ENCODE results near the gene NELL1.
A peak's percentile ranks its signal among the peaks of the same experiment; 100 is the strongest.

The NELL1 gene

GRCh38 chr11:21411104-21411503, 741.7 kb downstream of the NELL1 start:
- no peak overlapping the region for H2BK15ac ChIP-seq (replicated peaks; ENCODE audit: low read depth)
- no peak overlapping the region for H2BK120ac ChIP-seq (ENCODE audit: low read depth, low read length)
- no peaks in the 10 kb centered on the region for H3K36me3 ChIP-seq (ENCODE audit: control insufficient read depth, insufficient read depth, low read length)
- no peak overlapping the region for H2BK5ac ChIP-seq (ENCODE audit: low read length)
- WGBS (ENCODE audit: extremely low coverage, insufficient coverage, low lambda C conversion rate), result no CpG with 5 or more reads among the region's 1 CpG
- H3K23ac ChIP-seq (ENCODE audit: low read length), result no peak overlapping the region
- no peak overlapping the region for H3K56ac ChIP-seq (ENCODE audit: low read length)
- H3K79me1 ChIP-seq (ENCODE audit: low read length), result no peaks in the 10 kb centered on the region
- no peak overlapping the region for H4K8ac ChIP-seq (ENCODE audit: low read depth, low read length)
- no peak overlapping the region for H3K18ac ChIP-seq (ENCODE audit: low read length)
- H3K27me3 ChIP-seq (ENCODE audit: insufficient read depth, low read length, poor library complexity), result no peaks in the 10 kb centered on the region
- H3K9ac ChIP-seq (ENCODE audit: low read length), result no peak overlapping the region
- no peak overlapping the region for H3K4me2 ChIP-seq (ENCODE audit: low read length)
- no peak overlapping the region for H2AK5ac ChIP-seq (ENCODE audit: low read length)
- H3K4me1 ChIP-seq (ENCODE audit: control insufficient read depth, low read depth, low read length), result no peaks in the 10 kb centered on the region
- H3K4ac ChIP-seq (ENCODE audit: low read depth, low read length), result no peak overlapping the region
- H3K27ac ChIP-seq (ENCODE audit: low read depth, low read length), result no peak overlapping the region
- no peaks in the 10 kb centered on the region for H3K79me2 ChIP-seq (ENCODE audit: control insufficient read depth, insufficient read depth, low read length)
- no peak overlapping the region for H3K4me3 ChIP-seq (ENCODE audit: low read length)
- no peak overlapping the region for H4K5ac ChIP-seq (ENCODE audit: low read length)
- no peak for DNase-seq

GRCh38 chr11:21411597-21411996, 742.2 kb downstream of the NELL1 start:
- Histone ChIP-seq H2BK5ac (ENCODE audit: low read length) (no peak overlapping the region), H4K5ac (ENCODE audit: low read length) (no peak overlapping the region), H3K9ac (ENCODE audit: low read length) (no peak overlapping the region), H3K4me3 (ENCODE audit: low read length) (no peak overlapping the region), H3K36me3 (ENCODE audit: control insufficient read depth, insufficient read depth, low read length) (no peaks in the 10 kb centered on the region), H3K23ac (ENCODE audit: low read length) (no peak overlapping the region), H4K8ac (ENCODE audit: low read depth, low read length) (no peak overlapping the region), H3K79me1 (ENCODE audit: low read length) (no peaks in the 10 kb centered on the region), H3K4me2 (ENCODE audit: low read length) (no peak overlapping the region), H3K79me2 (ENCODE audit: control insufficient read depth, insufficient read depth, low read length) (no peaks in the 10 kb centered on the region), H3K27me3 (ENCODE audit: insufficient read depth, low read length, poor library complexity) (no peaks in the 10 kb centered on the region), H3K27ac (ENCODE audit: low read depth, low read length) (no peak overlapping the region), H2BK120ac (ENCODE audit: low read depth, low read length) (no peak overlapping the region), H2AK5ac (ENCODE audit: low read length) (no peak overlapping the region), H3K18ac (ENCODE audit: low read length) (no peak overlapping the region), H3K4ac (ENCODE audit: low read depth, low read length) (no peak overlapping the region), H2BK15ac (replicated peaks; ENCODE audit: low read depth) (no peak overlapping the region), H3K56ac (ENCODE audit: low read length) (no peak overlapping the region), H3K4me1 (ENCODE audit: control insufficient read depth, low read depth, low read length) (no peaks in the 10 kb centered on the region)
- no CpG with 5 or more reads among the region's 1 CpG for WGBS (ENCODE audit: extremely low coverage, insufficient coverage, low lambda C conversion rate)
- DNase-seq, result no peak

- Histone ChIP-seq H2AK5ac (ENCODE audit: low read length) (no peak overlapping the region), H4K5ac (ENCODE audit: low read length) (no peak overlapping the region), H3K4me1 (ENCODE audit: control insufficient read depth, low read depth, low read length) (no peaks in the 10 kb centered on the region), H3K56ac (ENCODE audit: low read length) (no peak overlapping the region), H3K79me1 (ENCODE audit: low read length) (no peaks in the 10 kb centered on the region), H3K4ac (ENCODE audit: low read depth, low read length) (no peak overlapping the region), H3K4me3 (ENCODE audit: low read length) (no peak overlapping the region), H3K18ac (ENCODE audit: low read length) (no peak overlapping the region), H3K27me3 (ENCODE audit: insufficient read depth, low read length, poor library complexity) (no peaks in the 10 kb centered on the region), H2BK15ac (replicated peaks; ENCODE audit: low read depth) (no peak overlapping the region), H3K27ac (ENCODE audit: low read depth, low read length) (no peak overlapping the region), H3K36me3 (ENCODE audit: control insufficient read depth, insufficient read depth, low read length) (no peaks in the 10 kb centered on the region), H3K9ac (ENCODE audit: low read length) (no peak overlapping the region), H4K8ac (ENCODE audit: low read depth, low read length) (no peak overlapping the region), H2BK5ac (ENCODE audit: low read length) (no peak overlapping the region), H3K23ac (ENCODE audit: low read length) (no peak overlapping the region), H3K4me2 (ENCODE audit: low read length) (no peak overlapping the region), H3K79me2 (ENCODE audit: control insufficient read depth, insufficient read depth, low read length) (no peaks in the 10 kb centered on the region), H2BK120ac (ENCODE audit: low read depth, low read length) (no peak overlapping the region)
- no peak for DNase-seq
- no CpG with 5 or more reads among the region's 5 CpGs for WGBS (ENCODE audit: extremely low coverage, insufficient coverage, low lambda C conversion rate)
These were observed 743.4 kb downstream of the NELL1 start for GRCh38 chr11:21412652-21413383.

GRCh38 chr11:21414953-21415352, 745.6 kb downstream of the NELL1 start:
- no peaks in the 10 kb centered on the region for H3K79me2 ChIP-seq (ENCODE audit: control insufficient read depth, insufficient read depth, low read length)
- DNase-seq, result no peak

GRCh38 chr11:21415606-21416005, 746.2 kb downstream of the NELL1 start:
- Histone ChIP-seq H2BK5ac (ENCODE audit: low read length) (no peak overlapping the region), H2BK120ac (ENCODE audit: low read depth, low read length) (no peak overlapping the region), H4K5ac (ENCODE audit: low read length) (no peak overlapping the region), H3K18ac (ENCODE audit: low read length) (peak overlapping the region; percentile 39), H3K56ac (ENCODE audit: low read length) (no peak overlapping the region), H3K4me1 (ENCODE audit: control insufficient read depth, low read depth, low read length) (no peaks in the 10 kb centered on the region), H3K27ac (ENCODE audit: low read depth, low read length) (no peak overlapping the region), H2AK5ac (ENCODE audit: low read length) (no peak overlapping the region), H3K4me2 (ENCODE audit: low read length) (no peak overlapping the region), H3K4me3 (ENCODE audit: low read length) (no peak overlapping the region), H3K9ac (ENCODE audit: low read length) (no peak overlapping the region), H3K36me3 (ENCODE audit: control insufficient read depth, insufficient read depth, low read length) (no peaks in the 10 kb centered on the region), H3K27me3 (ENCODE audit: insufficient read depth, low read length, poor library complexity) (no peaks in the 10 kb centered on the region), H3K23ac (ENCODE audit: low read length) (no peak overlapping the region), H3K79me2 (ENCODE audit: control insufficient read depth, insufficient read depth, low read length) (no peaks in the 10 kb centered on the region), H3K4ac (ENCODE audit: low read depth, low read length) (no peak overlapping the region), H4K8ac (ENCODE audit: low read depth, low read length) (no peak overlapping the region), H2BK15ac (replicated peaks; ENCODE audit: low read depth) (no peak overlapping the region), H3K79me1 (ENCODE audit: low read length) (no peaks in the 10 kb centered on the region)
- DNase-seq, result no peak
- no CpG with 5 or more reads among the region's 2 CpGs for WGBS (ENCODE audit: extremely low coverage, insufficient coverage, low lambda C conversion rate)

More at GRCh38 chr11:21414953-21415352, 745.6 kb downstream of the NELL1 start:
- Histone ChIP-seq H3K79me1 (ENCODE audit: low read length) (no peaks in the 10 kb centered on the region), H4K8ac (ENCODE audit: low read depth, low read length) (no peak overlapping the region), H2BK120ac (ENCODE audit: low read depth, low read length) (no peak overlapping the region), H3K4me3 (ENCODE audit: low read length) (no peak overlapping the region), H4K5ac (ENCODE audit: low read length) (no peak overlapping the region), H3K27me3 (ENCODE audit: insufficient read depth, low read length, poor library complexity) (no peaks in the 10 kb centered on the region), H2BK15ac (replicated peaks; ENCODE audit: low read depth) (no peak overlapping the region), H3K23ac (ENCODE audit: low read length) (no peak overlapping the region), H3K18ac (ENCODE audit: low read length) (no peak overlapping the region), H2AK5ac (ENCODE audit: low read length) (no peak overlapping the region), H3K4ac (ENCODE audit: low read depth, low read length) (no peak overlapping the region), H3K56ac (ENCODE audit: low read length) (no peak overlapping the region), H2BK5ac (ENCODE audit: low read length) (no peak overlapping the region), H3K4me1 (ENCODE audit: control insufficient read depth, low read depth, low read length) (no peaks in the 10 kb centered on the region), H3K4me2 (ENCODE audit: low read length) (no peak overlapping the region), H3K36me3 (ENCODE audit: control insufficient read depth, insufficient read depth, low read length) (no peaks in the 10 kb centered on the region), H3K9ac (ENCODE audit: low read length) (no peak overlapping the region), H3K27ac (ENCODE audit: low read depth, low read length) (no peak overlapping the region)
- WGBS (ENCODE audit: extremely low coverage, insufficient coverage, low lambda C conversion rate), result no CpG with 5 or more reads among the region's 2 CpGs
